GM18858 (cell line): Measurements from ENCODE around the gene DNAJB12.
"Not testable (repeated sequence)": the region's sequence is repeated elsewhere in the genome, so short reads cannot be mapped to it uniquely, and the experiment has no call there.

Source experiments
- ATAC-seq: cut with Tn5 transposase; IDR thresholded peaks from one replicate; pipeline ENCODE4 v1.9.1; 2021; ENCODE audit not compliant: unreplicated experiment

The DNAJB12 gene

DNA sequence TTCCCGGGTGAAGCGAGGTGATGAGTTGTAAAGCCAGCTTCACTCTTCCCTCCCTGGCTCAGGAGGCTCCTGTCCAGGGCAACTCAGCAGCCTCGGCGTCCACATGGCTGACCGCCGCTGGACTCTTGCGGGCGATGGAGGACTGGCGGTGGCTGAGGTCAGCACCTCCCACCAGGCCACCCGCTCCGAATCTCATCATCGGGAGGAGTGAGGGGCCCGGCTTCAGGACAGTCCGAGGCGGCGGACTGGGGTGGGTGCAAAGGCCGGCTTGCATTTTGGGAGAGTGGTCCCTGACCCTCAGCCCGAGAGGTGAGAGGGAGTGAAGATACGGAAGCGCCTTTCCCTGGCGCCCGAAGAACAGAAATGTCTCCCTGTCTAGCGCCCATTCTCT lies 759 bp downstream of the DNAJB12 start:
- ATAC-seq, result peak; percentile 8

DNA sequence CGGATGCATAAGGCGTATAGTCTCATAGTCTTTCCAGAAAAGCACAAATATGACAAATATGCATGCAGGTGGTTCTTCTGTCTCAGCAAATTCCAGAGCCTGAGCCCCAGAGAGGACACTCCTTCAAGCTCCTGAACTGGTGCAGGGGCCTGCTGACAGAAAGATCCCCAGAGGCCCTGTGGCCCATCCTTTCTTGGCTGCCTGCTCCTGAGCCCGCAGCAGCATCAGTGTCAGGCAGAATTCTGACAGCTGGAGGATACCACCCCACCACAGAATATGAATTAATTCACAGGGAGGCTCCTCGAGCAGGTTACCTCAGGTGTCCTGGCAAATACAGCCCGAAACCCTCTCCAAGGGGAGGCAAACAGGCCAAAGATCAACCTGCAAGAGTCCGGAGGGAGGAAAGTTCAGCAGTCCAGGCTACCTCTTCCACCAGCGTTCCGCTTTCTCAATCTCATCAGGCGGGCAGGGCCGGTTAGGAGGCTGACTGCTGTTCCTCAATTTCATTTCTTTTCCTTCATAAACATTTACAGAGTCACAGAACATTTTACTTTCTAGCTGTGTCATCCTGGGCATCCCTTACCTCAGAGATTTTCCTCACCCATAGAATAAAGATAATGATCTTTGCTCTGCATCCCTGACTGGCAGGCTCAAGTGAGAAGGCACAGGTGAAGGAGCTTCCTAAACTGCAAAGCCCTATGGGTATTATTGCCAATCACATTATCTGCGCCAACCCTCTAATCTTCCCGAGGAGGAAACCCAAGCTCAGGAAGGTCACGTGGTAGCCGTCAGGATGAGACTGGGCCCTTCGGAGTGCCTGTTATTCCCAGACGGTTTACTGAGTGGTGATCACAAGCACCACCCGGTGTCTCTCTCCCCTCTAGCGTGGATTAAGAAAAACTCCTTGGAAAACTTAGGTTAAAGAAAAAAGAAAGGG lies 1.4 kb downstream of the DNAJB12 start:
- no peak for ATAC-seq

DNA sequence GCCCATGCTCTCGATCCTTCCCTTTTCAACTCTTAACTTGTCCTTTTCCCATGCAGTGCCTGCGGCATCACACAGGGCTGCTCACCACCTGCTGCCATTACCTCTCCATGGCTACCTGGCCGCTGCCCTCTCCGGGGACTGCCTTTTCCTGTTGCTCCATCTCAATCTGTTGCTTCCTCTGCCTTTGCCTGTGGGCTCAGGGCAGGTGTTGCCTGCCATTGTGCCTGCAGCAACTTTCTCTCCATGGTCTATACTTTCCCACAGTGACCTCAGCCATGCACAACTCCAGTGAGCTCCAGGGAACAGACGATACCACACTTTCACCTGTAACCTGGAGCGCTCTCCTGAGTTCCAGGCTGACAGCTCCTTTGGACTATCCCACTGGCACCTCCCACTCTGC lies 3.2 kb downstream of the DNAJB12 start:
- no peak for ATAC-seq

DNA sequence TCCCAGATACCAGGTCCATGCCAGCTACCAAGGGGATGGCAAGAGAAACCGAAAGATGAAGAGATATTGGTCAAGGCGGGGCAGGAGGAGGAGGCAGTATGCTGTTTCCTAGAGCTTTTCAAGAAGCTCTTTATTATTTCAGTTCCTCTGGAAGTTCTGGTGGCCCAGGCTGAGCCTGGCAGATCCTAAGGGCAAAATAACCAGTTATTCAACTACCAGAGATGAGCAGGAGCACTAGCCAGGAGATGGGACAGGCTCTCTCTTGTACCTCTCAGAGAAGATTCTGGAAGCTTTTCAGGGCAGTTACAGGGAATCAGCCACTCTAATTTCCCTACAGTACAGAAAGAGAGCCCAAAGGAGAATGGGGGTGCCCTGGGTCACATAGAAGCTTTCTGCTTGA lies 5.3 kb downstream of the DNAJB12 start:
- ATAC-seq, result no peak

DNA sequence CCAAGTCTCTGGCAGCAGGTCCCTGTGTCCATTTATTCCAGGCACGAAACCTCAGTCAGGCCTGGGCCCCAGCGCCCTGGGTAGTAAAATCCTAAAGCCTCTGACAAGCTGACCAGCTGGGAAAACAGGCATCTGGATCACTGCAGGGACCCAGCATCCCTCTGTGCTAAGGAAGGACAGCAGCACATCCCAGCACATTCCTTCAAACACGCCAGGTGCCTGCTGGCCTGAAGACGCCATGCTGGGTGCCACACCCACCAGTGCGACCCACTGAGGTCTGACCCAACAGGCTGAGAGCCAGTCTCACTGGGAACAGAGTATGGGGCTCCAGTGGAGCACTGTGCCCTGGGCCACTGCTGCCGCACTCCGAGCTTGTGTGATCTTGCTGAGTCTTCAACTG lies 6.4 kb downstream of the DNAJB12 start:
- ATAC-seq, result no peak

DNA sequence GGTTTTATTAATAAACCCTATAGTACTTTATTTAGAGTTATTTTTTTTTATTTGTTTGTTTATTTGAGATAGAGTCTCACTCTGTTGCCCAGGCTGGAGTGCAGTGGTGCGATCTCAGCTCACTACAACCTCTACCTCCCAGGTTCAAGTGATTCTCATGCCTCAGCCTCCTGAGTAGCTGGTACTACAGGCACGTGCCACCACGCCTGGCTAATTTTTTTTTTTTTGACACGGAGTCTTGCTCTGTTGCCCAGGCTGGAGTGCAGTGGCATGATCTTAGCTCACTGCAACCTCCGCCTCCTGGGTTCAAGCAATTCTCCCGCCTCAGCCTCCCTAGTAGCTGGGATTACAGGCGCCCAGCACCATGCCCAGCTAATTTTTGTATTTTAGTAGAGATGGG lies 8.6 kb downstream of the DNAJB12 start:
- ATAC-seq, result not testable (repeated sequence)

DNA sequence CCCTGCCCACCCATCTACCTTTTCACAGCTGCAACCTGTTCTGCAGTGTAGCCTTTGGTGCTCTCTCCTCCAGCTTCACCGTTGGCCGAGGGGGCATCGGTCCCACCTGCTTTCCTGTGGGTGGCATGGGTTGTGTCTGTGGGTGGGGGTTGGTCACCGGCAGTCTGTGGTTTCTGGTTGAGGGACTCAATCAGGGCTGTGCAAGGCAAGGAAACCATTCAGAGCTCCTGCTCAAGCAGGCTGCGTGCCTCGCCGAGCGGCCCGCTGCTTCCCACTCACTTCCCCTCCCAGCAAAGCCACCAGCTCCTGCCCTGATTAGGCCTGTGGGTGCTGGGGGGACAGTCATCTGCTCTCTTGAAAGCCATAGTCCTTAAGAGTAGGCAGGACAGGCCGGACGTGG lies 9.8 kb downstream of the DNAJB12 start:
- no peak for ATAC-seq

DNA sequence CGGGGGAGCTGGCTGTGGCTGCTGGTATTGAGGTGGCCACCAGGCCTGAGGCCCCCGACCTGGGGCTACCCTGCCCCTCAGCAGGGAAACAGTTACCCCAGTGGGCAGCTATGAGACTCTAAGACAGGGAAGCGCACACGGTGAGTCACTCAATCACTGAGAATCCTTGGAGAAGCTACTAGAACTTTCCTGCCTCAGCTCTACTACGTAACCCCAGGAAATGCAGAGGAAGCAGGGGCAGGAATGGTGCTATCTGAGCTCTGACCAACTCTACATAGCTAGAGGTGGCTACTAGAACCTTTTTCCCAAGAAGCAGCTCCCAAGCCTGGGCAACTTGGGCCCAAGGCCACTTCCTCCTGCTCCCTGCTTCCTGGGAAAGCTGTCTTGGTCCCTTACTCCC lies 11.8 kb downstream of the DNAJB12 start:
- no peak for ATAC-seq

DNA sequence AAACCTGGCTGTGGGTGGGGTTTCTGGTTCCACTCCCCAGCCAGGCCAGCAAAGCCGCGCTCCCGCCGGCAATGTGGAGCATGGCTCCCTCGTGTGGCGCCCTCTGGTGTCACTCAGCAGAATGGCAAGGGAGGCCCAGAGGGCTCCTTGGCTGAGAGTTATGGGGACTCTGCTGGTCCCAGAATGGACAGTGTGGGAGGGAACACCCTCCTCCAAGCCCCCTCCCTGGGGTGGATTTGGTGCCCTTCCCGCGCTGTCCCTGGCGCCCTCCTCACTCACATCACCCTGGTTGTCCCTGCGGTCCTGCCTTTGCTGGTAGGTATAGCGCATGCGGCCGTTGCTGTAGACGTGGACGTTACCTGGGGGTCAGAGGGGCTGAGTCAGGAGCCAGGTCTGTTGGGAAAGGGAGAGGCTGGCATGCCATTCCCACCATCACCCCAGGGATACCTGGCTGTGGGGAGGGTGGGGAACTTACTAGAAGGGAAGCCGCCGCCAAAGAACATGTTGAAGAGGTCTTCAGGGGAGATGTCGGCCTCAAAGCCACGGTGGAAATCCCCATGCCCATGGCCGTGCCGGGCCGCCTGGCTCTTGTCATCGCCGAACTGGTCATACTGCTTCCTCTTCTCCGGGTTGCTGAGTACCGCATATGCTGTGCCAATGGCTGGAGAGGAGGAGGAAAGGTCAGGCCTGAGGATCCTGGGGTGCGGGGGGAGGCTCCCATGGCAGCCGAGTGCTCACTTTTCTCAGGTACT lies 14.0 kb downstream of the DNAJB12 start:
- ATAC-seq, result no peak

DNA sequence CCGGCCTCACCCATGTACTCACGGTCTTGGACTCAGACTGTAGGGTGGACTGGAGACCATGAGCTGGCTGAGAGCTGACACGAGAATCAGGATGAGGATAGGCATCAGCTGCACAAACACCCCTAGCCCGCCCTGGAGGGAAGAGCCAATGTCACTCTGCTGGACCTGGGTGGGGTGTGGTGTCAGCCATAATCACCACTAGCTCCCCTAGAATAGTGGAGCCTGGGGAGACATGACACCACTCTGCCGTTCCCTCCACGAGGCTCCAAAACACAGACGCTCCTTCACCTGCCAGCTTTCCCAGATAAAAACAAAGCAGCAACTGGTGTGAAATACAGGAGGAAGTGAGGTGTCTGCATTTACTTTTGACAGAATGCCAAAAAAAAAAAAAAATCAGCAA lies 16.5 kb downstream of the DNAJB12 start:
- no peak for ATAC-seq

DNA sequence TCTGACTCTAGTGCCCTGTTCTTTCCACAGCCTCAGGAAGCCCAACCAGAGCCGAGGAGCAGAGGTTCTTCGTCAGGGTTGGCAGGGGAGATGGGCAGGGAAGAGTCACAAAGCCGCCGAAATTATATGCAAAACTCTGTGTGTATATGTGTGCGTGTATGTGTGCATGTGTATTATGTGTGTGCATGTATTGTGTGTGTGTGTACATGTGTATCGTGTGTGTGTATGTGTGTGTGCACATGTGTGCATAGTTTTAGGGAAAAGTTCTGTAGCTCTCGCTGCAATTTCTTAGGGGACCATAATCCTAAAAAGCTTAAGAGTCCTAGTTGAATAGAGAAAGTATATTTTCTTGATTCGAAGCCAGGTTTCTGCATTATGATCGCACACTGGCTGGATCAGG lies 17.0 kb downstream of the DNAJB12 start:
- ATAC-seq, result no peak

DNA sequence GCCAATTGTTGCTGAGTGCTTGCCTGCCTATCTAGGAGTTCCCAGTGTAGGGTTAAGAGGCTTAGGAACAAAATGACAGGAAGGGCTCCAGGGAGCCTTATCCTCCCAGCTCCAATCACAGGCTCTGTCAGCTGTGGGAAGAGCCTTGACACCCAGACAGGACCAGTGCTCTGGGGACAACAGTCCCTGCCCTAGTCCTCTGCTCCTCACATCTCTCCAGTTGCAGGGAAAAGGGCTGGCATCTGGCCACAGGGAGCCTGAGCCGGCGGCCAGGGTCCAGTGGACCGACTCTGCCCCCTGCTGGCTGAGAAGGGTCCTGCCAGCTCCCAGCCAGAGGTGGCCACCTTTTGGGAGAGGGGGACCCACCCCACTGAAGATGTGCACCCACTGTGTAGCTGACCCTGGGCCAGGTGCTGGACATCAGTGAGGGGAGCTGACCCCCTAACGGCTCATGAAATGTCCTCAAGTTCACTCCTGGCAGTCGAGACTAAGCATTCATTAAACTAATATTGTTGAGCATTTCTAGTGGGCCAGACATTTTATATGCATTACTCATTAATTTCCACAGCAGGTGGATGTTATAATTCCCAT lies 17.6 kb downstream of the DNAJB12 start:
- ATAC-seq, result no peak

DNA sequence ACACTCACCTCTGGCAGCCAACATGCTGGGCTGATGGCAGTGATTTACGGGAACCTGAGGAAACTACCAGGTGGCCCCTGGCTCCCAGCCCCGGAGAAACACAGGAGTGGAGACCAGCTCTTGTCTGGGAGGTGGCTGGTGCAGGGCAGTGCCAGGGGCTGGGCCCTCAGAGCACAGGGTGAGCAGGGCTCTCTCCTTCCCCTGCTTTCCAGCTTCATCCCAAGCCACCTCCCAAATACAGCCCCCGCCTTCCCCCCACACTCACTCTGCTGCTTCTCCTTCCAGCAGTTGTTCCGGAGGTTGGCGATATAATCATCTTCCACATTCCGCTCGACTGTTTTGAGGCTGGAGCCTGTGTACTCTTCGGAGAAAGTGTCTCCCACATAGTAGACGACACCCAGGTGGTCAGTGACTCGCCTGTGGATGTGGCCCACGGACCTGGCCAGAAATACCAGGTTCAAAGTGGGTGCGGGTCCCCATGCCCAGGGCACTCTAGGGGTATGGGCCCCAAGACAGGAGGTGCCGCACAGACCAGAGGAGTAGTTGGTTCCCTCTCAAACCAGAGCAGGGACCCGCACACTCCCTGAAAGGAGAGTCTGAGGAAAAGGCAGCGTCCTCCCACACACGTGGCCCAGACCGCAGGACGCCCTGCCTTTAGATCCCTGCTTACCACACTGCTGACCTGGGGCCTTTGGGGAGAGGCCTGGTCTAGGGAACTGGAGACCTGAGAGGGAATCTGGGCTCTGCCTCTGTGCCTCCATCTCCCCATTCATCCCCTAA lies 18.3 kb downstream of the DNAJB12 start:
- no peak for ATAC-seq

DNA sequence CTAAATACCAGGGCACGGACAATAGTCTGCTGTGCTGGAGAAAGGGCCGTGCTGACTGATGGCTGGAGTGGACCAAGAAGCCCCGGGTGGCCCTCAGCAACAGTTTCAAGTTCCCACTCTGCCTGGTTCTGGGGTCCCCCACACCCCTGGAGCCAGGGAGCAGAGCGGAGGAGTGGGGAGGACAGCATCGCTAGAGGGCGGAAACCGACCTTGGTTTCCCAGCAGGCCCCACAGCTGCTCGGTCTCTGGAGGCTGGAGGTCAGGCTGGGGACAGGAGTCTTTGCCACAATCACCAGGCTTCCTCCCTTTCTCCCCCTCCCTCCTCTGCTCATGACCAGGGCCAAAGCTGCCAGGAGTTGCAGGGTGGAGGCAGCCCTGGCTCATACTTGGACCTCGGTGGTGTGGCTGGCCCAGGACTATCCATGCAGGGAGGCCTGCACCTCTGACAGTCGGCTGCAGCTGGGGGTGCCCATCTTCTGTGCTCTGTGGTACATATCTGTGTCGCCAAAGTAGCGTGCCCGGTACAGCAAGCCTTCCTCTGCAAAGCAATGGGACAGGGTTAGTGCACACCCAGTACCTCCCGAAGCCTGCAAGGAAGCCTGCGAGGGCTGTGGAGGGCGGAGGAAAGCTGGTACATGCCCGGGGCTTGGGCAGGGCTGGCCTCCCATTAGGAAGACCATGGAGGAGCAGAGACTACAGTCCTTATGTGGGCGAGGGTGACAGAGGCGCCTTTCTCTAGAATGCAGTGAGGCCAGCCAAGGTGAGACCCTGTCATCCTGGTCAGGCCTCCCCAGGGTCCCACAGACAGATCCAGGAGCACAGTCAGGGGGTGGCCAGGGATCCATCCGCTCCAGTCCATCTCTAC lies 19.1 kb downstream of the DNAJB12 start:
- ATAC-seq, result peak; percentile 21

DNA sequence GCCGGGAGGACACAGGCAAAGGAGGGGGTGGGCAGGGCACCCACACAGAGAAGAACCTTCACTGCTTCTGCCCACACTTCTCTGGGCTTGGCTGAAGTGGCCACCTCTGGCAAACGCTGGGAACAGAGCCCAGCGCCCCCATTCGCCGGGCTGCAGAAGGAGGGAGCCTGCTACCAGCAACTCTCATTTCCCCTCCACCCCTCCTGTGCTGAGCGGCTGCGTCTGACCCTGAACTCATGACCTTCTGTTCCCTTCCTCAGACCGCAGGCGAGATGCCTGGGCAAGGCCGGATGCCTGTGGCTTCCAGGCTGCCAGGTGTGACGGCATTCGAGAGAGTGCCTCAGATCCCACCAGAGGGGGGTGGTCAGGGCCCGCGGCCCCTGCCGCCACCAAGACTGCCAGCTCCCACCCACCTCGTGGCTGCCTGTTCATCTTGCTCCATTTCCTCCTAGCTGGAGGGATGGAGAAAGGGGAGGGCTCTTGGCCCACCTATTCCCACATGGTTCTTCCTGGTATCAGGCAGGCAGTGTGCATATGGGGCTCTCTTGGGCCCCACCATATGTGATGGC lies 19.8 kb downstream of the DNAJB12 start:
- ATAC-seq, result peak; percentile 58

DNA sequence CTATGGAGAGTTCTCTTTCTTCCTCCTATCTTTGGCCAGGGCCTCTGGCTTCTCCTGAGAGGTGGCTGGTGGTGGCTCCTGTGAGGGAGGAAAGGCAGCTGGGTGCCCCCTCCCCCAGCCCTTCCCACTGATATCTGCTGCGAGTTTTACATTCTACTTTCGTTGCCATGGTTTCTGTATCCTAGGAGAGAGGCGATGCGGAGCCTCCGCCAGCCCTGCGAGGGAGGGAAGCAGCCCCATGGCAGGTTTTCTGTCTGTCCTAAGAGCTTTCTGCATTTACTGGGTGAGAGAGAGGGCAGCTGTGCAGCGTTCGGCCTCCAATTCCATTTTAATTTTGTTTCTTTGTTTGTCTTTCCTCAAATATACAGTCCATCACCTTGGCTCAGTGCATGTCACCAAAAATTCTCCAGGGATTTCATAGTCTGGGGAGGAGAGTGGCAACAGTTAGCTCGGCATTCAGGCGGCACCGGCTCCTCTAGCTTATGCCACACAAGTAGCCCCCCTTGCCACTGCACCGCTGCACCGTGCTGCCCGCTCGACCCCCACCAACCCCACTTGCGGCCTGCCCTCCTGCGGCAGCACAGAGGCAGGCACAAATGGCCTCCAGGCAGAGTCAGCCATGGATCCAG lies 20.4 kb downstream of the DNAJB12 start:
- no peak for ATAC-seq

DNA sequence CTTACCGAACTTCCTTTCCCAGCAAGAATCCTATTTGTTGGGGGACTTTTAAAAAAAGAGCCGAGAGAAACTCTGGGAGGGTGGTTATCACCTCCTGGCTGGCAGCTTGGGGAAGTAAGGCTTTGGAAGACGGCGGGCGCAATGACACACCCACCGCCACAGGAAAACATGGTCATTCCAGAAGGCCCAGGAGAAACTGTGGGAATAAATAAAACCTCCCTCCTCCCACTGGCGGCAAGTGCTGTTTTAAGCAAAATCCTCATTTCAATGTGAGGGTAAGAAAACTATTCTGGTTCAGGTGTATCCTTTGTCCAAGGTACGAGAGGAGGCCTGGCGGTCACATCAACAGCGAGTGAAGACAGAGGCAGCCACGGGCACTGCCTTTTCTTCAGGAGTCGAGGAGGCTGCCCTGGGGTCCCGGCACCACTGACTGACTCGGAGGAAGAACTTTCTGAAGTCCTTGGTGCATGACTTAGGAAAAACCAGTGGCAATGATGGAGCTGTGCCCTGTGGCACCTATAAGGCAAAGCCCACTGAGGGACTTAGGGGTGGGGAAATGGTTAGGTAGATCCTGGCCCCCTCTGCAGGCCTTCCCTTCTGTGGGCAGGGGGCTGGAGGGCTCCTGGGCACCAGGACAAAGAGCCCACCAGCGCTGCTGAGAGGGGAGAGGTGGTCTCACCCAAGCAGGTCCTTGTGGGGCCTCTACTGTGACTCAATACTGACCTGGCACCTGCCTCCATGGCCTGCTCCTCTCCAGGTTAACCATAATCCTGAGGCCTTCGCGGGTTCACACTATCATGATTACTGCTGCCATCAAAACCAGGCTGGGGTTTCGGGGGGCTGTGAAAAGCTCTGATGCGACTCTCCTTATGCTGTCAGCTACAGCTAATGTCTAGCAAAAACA lies 21.4 kb downstream of the DNAJB12 start:
- ATAC-seq, result no peak

DNA sequence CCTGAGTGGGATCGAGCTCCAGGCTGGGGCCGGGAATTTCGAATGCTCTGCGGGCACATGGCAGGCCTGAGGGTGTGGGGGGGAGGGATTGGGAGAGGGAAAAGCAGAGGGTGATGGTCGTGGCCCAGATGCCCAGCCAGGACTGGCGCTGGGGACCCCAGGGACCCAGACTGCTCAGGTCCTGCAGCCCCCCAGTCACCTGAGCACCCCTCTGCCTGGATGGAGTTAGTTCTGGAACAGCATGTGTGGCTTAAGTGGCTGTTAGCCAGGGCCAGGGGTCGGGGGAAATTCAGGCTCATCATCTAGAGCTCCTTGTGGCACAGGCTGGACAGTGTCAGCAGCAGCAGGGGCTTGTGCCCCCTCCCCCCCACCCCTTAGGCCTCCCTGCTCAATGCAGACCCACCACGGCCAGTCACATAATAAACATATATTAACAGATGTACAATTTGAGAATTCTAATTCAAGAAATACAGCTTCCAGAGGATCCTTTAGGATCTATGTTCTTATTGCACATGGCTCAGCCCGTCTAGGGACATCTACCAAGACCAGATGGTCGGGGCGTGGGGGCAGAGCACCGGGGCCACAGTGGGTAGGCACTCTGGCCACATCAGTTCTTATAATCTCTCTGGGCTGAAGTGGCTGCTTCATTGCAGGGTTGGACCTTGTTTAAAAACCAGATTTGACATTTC lies 22.2 kb downstream of the DNAJB12 start:
- ATAC-seq, result no peak
